Activated CD4-positive, alpha-beta memory T cell treated with anti-CD3 and anti-CD28 coated beads for 36 hours (primary cell): ENCODE data around the gene ABCC1. TPM values are rescaled to one million over a fixed set of nuclear protein-coding genes. Genes with fewer than 3 reads are reported as not detected.

ENCODE experiments used
- CTCF ChIA-PET: fragments of 350-600 bp; sonication (Branson Sonifier 250); formaldehyde crosslinking; loops from one replicate; lab custom pipeline; 2021; ENCODE audit warnings: antibody characterized with exemption, inconsistent platforms; lab: Charles Lee
- POLR2A ChIA-PET: fragments of 350-600 bp; sonication (Branson Sonifier 250); formaldehyde crosslinking; loops from one replicate; lab custom pipeline; 2021; ENCODE audit warnings: antibody characterized with exemption; lab: Charles Lee
- DNase-seq: peaks from one replicate; pipeline ENCODE4 v3.0.0-alpha.2; 2020
- H3K27ac Mint-ChIP-seq: one replicate; pipeline ENCODE4 v1.8.0; 2021; ENCODE audit warnings: mixed read lengths
- H3K27me3 Mint-ChIP-seq: one replicate; pipeline ENCODE4 v1.8.0; 2021; ENCODE audit warnings: mixed read lengths
- H3K36me3 Mint-ChIP-seq: one replicate; pipeline ENCODE4 v1.8.0; 2021; ENCODE audit warnings: mixed read lengths
- H3K4me1 Mint-ChIP-seq: one replicate; pipeline ENCODE4 v1.8.0; 2021; ENCODE audit warnings: low read depth, mixed read lengths
- H3K4me3 Mint-ChIP-seq: one replicate; pipeline ENCODE4 v1.8.0; 2021; ENCODE audit warnings: mild to moderate bottlenecking, mixed read lengths
- H3K9me3 Mint-ChIP-seq: one replicate; pipeline ENCODE4 v1.8.0; 2021; ENCODE audit warnings: mixed read lengths
- intact Hi-C: fragments of 100-400 bp; cut with micrococcal nuclease; formaldehyde crosslinking; loops from one replicate; pipeline ENCODE4 v1.15.1; 2023
- total RNA-seq, 2 experiments: library from RNA; stranded (reverse); gene quantifications; one replicate each; pipeline ENCODE4 v1.2.3, GENCODE V29; 2021

ABCC1 gene
- total RNA-seq, 2 experiments from 2014 or later = 49.1 to 50.3 TPM

DNA sequence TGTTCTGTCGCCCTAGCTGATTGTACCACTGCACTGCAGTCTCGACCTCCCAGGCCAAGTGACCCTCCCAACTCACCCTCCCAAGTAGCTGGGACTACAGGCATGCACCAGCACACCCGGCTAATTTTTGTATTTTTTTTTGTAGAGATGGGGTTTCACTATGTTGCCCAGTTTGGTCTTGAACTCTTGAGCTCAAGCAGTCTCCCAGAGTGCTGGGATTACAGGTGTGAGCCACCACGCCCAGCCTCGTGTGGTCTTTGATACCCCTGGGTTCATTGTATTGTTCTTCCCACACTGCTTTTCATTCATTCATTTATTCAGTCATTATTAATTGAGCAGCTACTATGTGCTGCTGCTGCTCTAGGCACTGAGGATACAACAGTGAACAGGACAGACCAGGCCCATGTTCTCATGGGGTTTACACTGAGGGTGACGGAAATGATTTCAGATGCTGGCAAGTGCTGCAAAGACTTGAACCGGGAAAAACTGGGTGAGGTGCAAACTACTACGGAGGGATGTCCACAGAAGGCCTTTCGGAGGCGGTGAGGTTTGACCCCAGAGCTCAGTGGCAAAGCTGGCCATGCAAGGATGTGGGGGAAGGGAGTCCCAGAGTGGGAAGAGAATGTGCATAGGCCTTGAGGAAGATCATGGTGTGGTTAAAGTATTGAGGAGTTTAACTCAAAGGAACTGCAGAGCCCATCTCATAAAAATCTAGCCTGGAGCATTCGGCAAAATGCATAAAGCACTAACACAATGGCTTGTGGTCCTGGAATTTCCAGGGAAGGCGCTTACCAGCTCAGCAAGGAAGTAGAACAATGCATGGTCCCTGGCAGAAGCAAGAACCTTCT lies 10.9 kb downstream of the ABCC1 start:
- no peak for DNase-seq
- ChIA-PET POLR2A (interaction anchor here (0.6 to 2.0 kb wide), 5 partner anchors 9 to 72 kb away, joined by 3 to 6 read pairs (median 4); partner anchors contain the start of gene CEP20), CTCF (interaction anchor here (1.1 to 2.3 kb wide), 2 partner anchors 9 to 33 kb away, joined by 3 to 12 read pairs; no protein-coding TSS in a partner anchor)
- Mint-ChIP-seq H3K27me3 (no peaks in the 10 kb centered on the region), H3K27ac (peak overlapping the region; percentile 100), H3K9me3 (peaks cover 20% of the 10 kb centered on the region), H3K4me1 (peaks cover 84% of the 10 kb centered on the region), H3K4me3 (peak overlapping the region; percentile 78), H3K36me3 (peaks cover 35% of the 10 kb centered on the region)
- intact Hi-C loops = loop anchor here (2.0 to 5.0 kb wide), 4 partner anchors 62 to 368 kb away; partner anchors contain the start of genes CEP20 and MARF1

DNA sequence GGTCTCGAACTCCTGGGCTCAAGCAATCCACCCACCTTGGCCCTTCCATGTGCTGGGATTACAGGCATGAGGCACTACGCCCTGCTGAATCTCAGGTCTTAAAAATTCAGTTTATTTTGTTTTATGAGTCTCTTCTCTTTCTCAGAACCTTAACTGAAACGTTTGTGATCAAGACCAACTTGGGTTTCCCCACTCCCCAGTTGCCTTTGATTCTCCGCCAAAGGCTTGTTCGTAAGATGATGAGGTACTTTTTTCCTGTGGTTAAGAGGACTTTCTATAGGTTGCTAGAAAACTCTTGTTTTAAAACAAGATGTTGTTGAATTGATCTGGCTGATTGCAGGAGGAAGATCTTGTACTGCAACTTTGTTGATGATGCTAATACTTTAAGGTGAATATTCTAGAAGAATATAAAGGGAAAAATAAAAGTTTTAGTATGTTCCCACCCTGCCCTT lies 11.7 kb downstream of the ABCC1 start:
- intact Hi-C loops = loop anchor here (1.0 to 5.0 kb wide), 6 partner anchors 9 to 369 kb away; partner anchors contain the start of genes CEP20 and MARF1
- ChIA-PET POLR2A (interaction anchor here (0.7 to 2.0 kb wide), 3 partner anchors 10 to 73 kb away, joined by 3 to 6 read pairs (median 5); partner anchors contain the start of gene CEP20), CTCF (no interaction called here)
- Mint-ChIP-seq H3K27me3 (no peaks in the 10 kb centered on the region), H3K27ac (peak overlapping the region; percentile 100), H3K4me1 (peaks cover 84% of the 10 kb centered on the region), H3K36me3 (peaks cover 32% of the 10 kb centered on the region), H3K9me3 (peaks cover 20% of the 10 kb centered on the region), H3K4me3 (peak overlapping the region; percentile 78)
- peak; percentile 86 for DNase-seq

DNA sequence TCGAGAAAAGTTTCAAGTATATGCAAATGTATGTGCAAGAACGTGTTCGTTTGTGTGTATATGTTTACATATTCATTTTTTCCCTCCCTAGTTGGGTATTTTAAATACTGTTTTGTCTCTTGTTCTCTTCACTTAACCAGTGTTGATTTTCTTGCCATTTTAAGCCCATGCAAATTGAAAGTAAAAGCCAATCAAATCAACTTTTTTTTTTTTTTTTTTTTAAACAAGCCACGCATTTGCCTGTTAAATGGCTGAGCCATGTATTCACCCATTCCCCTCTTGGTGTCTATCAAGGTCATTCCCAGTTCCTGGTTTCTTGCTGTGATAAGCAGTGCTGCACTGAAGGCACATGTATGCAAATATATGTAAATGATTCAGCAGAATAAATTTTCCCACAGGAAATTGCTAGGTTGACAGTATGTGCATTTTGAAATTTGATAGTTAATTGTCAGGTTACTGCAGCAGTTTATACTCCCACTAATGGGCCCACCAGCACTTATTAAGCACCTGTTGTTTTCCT lies 12.2 kb downstream of the ABCC1 start:
- CTCF ChIA-PET = no interaction called here

DNA sequence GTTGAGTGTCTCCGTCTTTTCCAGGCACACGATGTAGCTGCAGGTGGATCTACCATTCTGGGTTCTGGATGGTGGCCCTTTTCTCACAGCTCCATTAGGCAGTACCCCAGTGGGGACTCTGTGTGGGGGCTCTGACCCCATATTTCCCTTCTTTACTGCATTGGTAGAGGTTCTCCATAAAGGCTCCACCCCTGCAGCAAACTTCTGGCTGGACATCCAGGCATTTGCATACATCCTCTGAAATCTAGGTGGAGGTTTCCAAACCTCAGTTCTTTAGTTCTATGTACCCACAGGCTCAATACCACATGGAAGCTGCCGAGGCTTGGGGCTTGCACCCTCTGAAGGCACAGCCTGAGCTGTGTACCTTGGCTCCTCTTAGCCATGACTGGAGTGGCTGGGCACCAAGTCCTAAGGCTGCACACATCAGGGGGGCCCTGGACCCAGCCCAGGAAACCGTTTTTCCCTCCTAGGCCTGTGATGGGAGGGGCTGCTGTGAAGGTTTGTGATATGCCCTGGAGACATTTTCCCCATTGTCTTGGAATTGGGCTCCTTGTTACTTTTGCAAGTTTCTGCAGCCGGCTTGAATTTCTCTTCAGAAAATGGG lies 14.0 kb downstream of the ABCC1 start:
- intact Hi-C loops = loop anchor here (5.0 kb wide), 2 partner anchors 321 to 371 kb away; partner anchors contain the start of gene MARF1
- ChIA-PET CTCF (no interaction called here), POLR2A (no interaction called here)
- Mint-ChIP-seq H3K27me3 (no peaks in the 10 kb centered on the region), H3K36me3 (peaks cover 30% of the 10 kb centered on the region), H3K4me3 (no peak overlapping the region), H3K9me3 (peaks cover 20% of the 10 kb centered on the region), H3K27ac (peak overlapping the region; percentile 100), H3K4me1 (peaks cover 82% of the 10 kb centered on the region)
- no peak for DNase-seq

More for the DNA sequence above, 12.2 kb downstream of the ABCC1 start:
- Mint-ChIP-seq H3K27ac (peak overlapping the region; percentile 100), H3K27me3 (no peaks in the 10 kb centered on the region), H3K4me3 (peak overlapping the region; percentile 78), H3K4me1 (peaks cover 83% of the 10 kb centered on the region), H3K36me3 (peaks cover 32% of the 10 kb centered on the region), H3K9me3 (peaks cover 20% of the 10 kb centered on the region)
- intact Hi-C loops = loop anchor here (1.0 to 5.0 kb wide), 6 partner anchors 9 to 369 kb away; partner anchors contain the start of genes CEP20 and MARF1
- POLR2A ChIA-PET = no interaction called here
- DNase-seq = no peak

DNA sequence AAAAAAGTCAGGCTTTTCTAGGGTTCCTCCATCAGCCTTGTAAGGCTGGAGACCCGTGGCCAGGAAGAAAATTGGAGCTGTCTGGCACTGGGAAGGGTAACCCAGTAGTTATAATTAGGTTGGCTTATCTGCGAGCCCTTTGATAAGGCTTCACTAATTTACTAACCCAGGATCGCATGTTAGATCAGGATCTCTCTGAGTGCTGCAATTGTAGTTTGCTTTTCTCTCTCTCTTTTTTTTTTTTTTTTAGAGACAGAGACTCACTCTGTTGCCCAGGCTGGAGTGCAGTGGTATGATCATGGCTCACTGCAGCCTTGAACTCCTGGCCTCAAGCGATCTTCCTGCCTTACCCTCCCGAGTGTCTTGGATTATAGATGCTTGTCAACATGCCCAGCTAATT lies 17.0 kb downstream of the ABCC1 start:
- intact Hi-C loops = no loop called here
- Mint-ChIP-seq H3K9me3 (peaks cover 34% of the 10 kb centered on the region), H3K36me3 (peaks cover 39% of the 10 kb centered on the region), H3K4me1 (peaks cover 59% of the 10 kb centered on the region), H3K4me3 (no peak overlapping the region), H3K27ac (peak overlapping the region; percentile 8), H3K27me3 (no peaks in the 10 kb centered on the region)
- no peak for DNase-seq
- POLR2A ChIA-PET = interaction anchor here (0.8 to 1.4 kb wide), 3 partner anchors 61 to 193 kb away, joined by 3 to 5 read pairs (median 3); partner anchors contain the start of gene CEP20
- CTCF ChIA-PET = no interaction called here

DNA sequence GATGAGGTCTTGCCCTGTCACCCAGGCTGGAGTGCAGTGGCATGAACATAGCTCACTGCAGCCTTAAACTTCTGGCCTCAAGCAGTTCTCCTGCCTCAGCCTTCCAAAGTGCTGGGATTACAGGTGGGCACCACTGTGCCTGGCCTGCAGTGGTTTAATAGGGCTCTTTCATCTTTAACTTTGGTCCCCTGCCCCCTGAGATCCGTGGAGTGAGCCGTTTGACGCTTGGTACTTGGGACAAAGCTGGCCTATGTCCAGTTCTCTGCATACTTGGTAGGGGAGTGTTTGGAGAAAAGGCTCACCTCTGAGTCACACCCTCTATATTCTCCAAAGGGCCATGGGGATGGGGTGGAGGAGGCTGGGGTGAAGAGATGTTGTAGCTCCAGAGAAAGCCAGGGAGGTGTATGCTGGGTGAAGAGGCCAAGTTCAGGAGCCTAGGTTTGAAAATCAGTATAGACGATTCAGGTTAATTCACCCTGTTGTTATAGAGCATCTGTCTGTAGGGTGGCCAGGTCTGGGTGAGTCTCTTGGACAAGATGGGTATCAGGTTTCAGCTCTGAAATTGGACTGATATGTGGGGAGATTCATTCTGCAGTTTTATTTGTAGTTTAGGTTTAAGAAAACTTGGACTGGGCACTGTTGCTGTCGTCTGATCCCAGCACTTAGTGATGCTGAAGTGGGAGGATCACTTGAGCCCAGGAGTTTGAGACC lies 17.6 kb downstream of the ABCC1 start:
- POLR2A ChIA-PET = interaction anchor here (0.5 to 1.4 kb wide), 4 partner anchors 61 to 953 kb away, joined by 3 to 5 read pairs (median 3); partner anchors contain the start of gene CEP20
- Mint-ChIP-seq H3K27ac (peak overlapping the region; percentile 8), H3K4me1 (peaks cover 54% of the 10 kb centered on the region), H3K36me3 (peaks cover 41% of the 10 kb centered on the region), H3K4me3 (no peak overlapping the region), H3K27me3 (no peaks in the 10 kb centered on the region), H3K9me3 (peaks cover 36% of the 10 kb centered on the region)
- intact Hi-C loops = no loop called here
- CTCF ChIA-PET = interaction anchor here (0.7 kb wide), 1 partner anchor 92 kb away, joined by 3 read pairs; no protein-coding TSS in a partner anchor
- DNase-seq = no peak

DNA sequence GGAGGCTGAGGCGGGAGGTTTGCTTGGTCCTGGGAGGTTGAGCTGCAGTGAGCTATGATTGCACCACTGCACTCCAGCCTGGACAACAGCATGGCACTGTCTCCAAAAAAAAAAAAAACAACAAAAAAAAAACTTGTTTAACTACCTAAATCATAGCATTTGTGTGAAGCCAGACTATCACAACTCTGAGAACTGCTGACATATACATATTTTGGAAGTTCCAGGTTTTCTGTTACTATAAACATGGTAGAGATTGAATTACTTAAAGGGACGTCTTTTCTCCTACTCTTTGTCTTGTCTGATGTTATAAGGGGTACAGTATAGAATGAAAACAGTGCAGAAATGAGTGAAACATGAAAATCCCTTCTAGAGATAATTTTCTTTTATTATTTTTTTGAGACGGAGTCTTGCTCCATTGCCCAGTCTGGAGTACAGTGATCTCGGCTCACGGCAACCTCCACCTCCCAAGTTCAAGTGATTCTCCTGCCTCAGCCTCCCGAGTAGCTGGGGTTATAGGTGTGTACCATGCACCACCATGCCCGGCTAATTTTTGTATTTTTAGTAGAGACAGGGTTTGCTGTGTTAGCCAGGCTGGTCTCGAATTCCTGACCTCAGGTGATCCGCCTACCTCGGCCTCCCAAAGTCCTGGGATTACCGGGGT lies 18.4 kb downstream of the ABCC1 start:
- Mint-ChIP-seq H3K36me3 (peaks cover 40% of the 10 kb centered on the region), H3K9me3 (peaks cover 35% of the 10 kb centered on the region), H3K4me3 (no peak overlapping the region), H3K27ac (no peak overlapping the region), H3K4me1 (peaks cover 51% of the 10 kb centered on the region), H3K27me3 (no peaks in the 10 kb centered on the region)
- ChIA-PET CTCF (interaction anchor here (0.7 kb wide), 1 partner anchor 93 kb away, joined by 3 read pairs; no protein-coding TSS in a partner anchor), POLR2A (interaction anchor here (0.5 to 1.4 kb wide), 2 partner anchors 80 to 954 kb away, joined by 3 to 5 read pairs; partner anchors contain the start of gene CEP20)
- intact Hi-C loops = no loop called here
- DNase-seq = no peak

DNA sequence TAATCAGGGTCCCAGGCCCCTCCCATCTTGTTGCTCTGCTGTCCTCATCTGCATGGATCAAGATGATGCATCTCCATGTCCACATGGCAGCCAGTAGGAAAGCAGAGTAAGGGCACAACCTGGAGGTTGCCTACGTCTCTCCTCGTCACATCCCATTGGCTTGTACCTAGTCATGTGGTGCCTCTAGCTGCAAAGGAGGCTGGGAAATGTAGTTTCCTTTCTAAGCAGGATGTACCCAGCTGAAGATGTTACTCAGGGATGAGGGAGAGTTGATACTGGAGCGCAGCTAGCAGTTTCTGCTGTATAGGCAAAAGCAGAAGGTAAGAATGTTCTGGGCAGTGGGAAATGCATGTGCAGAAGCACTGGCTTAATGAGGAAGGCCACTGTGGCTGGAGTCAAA lies 20.8 kb downstream of the ABCC1 start:
- Mint-ChIP-seq H3K4me1 (peaks cover 40% of the 10 kb centered on the region), H3K4me3 (no peak overlapping the region), H3K27ac (no peak overlapping the region), H3K9me3 (peaks cover 25% of the 10 kb centered on the region), H3K36me3 (peaks cover 28% of the 10 kb centered on the region), H3K27me3 (no peaks in the 10 kb centered on the region)
- ChIA-PET POLR2A (no interaction called here), CTCF (interaction anchor here (1.2 kb wide), 1 partner anchor 34 kb away, joined by 3 read pairs; no protein-coding TSS in a partner anchor)
- intact Hi-C loops = no loop called here
- no peak for DNase-seq

DNA sequence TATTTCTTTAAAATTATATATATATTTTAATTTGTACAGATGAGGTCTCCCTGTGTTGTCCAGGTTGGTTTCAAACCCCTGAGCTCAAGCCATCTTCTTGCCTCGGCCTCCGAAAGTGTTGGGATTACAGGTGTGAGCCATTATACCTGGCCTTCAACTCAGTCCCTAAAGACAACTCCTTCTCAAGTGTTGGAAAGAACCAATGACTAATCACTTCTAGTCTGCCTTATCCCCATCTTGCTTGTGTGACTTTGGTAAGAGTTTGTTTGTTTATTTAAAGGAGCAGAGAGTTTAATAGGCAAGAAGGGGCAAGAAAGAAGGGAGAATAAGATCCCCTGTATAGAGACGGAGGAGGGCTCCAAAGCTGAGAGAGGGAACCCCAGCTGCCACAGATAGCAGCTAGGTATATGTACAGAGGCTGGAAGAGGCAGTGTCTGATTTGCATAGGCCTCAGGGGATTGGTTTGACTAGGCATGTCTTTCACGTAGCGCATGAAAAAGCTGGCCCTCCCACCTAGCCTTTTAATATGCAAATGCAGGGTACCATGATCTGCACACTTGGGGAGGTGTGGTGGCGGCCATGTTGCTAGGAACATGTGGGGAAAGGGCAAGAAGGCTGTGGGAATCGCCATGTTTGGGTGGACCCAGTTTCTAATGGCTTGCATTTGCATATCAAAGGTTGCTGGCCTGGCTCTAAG lies 21.5 kb downstream of the ABCC1 start:
- POLR2A ChIA-PET = no interaction called here
- DNase-seq = no peak
- Mint-ChIP-seq H3K9me3 (peaks cover 25% of the 10 kb centered on the region), H3K4me1 (peaks cover 41% of the 10 kb centered on the region), H3K27me3 (no peaks in the 10 kb centered on the region), H3K27ac (no peak overlapping the region), H3K4me3 (no peak overlapping the region), H3K36me3 (peaks cover 28% of the 10 kb centered on the region)
- intact Hi-C loops = no loop called here
- CTCF ChIA-PET = interaction anchor here (1.2 kb wide), 1 partner anchor 35 kb away, joined by 3 read pairs; no protein-coding TSS in a partner anchor

DNA sequence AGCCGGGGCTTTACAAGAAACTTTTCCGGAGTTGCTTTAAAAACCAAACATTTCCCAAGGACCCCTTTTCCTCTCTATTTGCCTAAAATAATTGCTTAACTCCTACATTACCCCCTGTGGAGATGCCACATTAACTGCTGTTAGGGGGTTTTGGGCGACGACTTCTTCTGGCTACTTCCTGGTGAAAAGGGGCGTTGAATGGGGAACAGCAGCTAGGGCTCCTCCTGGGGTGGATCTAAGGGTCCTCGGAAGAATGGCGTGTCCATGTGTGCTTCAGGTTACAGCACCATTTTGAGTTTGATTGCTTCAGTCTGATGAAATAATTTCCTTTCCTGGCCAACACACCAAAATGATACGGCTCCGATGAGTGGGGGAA lies 22.0 kb downstream of the ABCC1 start:
- no peak for DNase-seq
- Mint-ChIP-seq H3K4me1 (peaks cover 42% of the 10 kb centered on the region), H3K4me3 (no peak overlapping the region), H3K27ac (no peak overlapping the region), H3K36me3 (peaks cover 28% of the 10 kb centered on the region), H3K27me3 (no peaks in the 10 kb centered on the region), H3K9me3 (peaks cover 25% of the 10 kb centered on the region)
- intact Hi-C loops = no loop called here
- CTCF ChIA-PET = no interaction called here
- POLR2A ChIA-PET = no interaction called here
